Ishikawa (cell line): ENCODE data around the gene MIB1.

Experiments used
- CEBPB ChIP-seq: IDR thresholded peaks from 2 replicates; pipeline ENCODE4 v1.6.1; 2012
- CREB1 ChIP-seq: IDR thresholded peaks from 2 replicates; pipeline ENCODE4 v1.6.1; 2012; ENCODE audit warnings: low read depth
- EP300 ChIP-seq: IDR thresholded peaks from 2 replicates; pipeline ENCODE4 v1.6.1; 2012; ENCODE audit warnings: borderline replicate concordance
- FOXM1 ChIP-seq: IDR thresholded peaks from 2 replicates; pipeline ENCODE4 v1.6.1; 2012; ENCODE audit warnings: low read depth, borderline replicate concordance
- NFIC ChIP-seq: IDR thresholded peaks from 2 replicates; pipeline ENCODE4 v1.6.1; 2012
- RAD21 ChIP-seq: IDR thresholded peaks from 2 replicates; pipeline ENCODE4 v1.6.1; 2012; ENCODE audit warnings: low read depth
- TAF1 ChIP-seq: IDR thresholded peaks from 2 replicates; pipeline ENCODE4 v1.6.1; 2012; ENCODE audit warnings: low read depth, mild to moderate bottlenecking
- TCF12 ChIP-seq: IDR thresholded peaks from 2 replicates; pipeline ENCODE4 v1.6.1; 2012; ENCODE audit warnings: low read depth
- TEAD4 ChIP-seq: IDR thresholded peaks from 2 replicates; pipeline ENCODE4 v1.6.1; 2012
- YY1 ChIP-seq: IDR thresholded peaks from 2 replicates; pipeline ENCODE4 v1.6.1; 2012; ENCODE audit warnings: low read depth
- ZBTB7A ChIP-seq: IDR thresholded peaks from 2 replicates; pipeline ENCODE4 v1.6.1; 2012; ENCODE audit warnings: low read depth
- TF ChIP-seq, protein P1 (sequence below): IDR thresholded peaks from 2 replicates; pipeline ENCODE4 v1.6.1; 2012; ENCODE audit warnings: low read depth, mild to moderate bottlenecking
- TF ChIP-seq, protein P2 (sequence below): IDR thresholded peaks from 2 replicates; pipeline ENCODE4 v1.6.1; 2012
- TF ChIP-seq, protein P3 (sequence below): IDR thresholded peaks from 2 replicates; pipeline ENCODE4 v1.6.1; 2012

DNA sequence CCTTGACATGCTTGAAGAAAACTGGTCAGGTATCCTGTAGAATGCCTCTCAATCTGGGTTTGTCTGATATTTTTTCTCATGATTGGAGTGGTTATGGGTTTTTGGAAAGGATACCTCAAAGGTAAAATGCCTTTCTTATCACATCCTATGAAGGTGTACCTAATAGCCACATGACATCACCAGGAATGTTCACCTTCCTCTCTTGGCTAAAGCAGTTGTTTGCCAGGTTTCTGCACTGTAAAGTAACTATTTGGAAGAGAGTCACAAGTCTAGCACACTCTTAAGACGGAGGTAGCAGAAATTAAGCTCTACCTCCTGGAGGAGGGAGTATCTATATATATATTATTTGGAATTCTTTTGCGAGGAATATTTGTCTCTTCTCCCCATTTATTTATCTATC, 17.9 kb upstream of the MIB1 start:
- TF ChIP-seq, protein P1, sequence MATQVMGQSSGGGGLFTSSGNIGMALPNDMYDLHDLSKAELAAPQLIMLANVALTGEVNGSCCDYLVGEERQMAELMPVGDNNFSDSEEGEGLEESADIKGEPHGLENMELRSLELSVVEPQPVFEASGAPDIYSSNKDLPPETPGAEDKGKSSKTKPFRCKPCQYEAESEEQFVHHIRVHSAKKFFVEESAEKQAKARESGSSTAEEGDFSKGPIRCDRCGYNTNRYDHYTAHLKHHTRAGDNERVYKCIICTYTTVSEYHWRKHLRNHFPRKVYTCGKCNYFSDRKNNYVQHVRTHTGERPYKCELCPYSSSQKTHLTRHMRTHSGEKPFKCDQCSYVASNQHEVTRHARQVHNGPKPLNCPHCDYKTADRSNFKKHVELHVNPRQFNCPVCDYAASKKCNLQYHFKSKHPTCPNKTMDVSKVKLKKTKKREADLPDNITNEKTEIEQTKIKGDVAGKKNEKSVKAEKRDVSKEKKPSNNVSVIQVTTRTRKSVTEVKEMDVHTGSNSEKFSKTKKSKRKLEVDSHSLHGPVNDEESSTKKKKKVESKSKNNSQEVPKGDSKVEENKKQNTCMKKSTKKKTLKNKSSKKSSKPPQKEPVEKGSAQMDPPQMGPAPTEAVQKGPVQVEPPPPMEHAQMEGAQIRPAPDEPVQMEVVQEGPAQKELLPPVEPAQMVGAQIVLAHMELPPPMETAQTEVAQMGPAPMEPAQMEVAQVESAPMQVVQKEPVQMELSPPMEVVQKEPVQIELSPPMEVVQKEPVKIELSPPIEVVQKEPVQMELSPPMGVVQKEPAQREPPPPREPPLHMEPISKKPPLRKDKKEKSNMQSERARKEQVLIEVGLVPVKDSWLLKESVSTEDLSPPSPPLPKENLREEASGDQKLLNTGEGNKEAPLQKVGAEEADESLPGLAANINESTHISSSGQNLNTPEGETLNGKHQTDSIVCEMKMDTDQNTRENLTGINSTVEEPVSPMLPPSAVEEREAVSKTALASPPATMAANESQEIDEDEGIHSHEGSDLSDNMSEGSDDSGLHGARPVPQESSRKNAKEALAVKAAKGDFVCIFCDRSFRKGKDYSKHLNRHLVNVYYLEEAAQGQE, result no peak
- TF ChIP-seq NFIC (no peak), YY1 (no peak), TEAD4 (no peak), TAF1 (no peak), FOXM1 (no peak), EP300 (no peak), CEBPB (no peak), RAD21 (no peak), ZBTB7A (no peak), CREB1 (no peak), TCF12 (no peak)
- TF ChIP-seq, protein P2, sequence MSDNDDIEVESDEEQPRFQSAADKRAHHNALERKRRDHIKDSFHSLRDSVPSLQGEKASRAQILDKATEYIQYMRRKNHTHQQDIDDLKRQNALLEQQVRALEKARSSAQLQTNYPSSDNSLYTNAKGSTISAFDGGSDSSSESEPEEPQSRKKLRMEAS, result no peak
- TF ChIP-seq, protein P3, sequence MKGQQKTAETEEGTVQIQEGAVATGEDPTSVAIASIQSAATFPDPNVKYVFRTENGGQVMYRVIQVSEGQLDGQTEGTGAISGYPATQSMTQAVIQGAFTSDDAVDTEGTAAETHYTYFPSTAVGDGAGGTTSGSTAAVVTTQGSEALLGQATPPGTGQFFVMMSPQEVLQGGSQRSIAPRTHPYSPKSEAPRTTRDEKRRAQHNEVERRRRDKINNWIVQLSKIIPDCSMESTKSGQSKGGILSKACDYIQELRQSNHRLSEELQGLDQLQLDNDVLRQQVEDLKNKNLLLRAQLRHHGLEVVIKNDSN, result no peak
